NCI-H128 (cell line): Measurements from ENCODE around the gene LINC01488.

Experiments used
- DNase-seq: peaks from one replicate; lab custom pipeline; 2025; ENCODE audit not compliant: unreplicated experiment; lab: John Stamatoyannopoulos, UW

LINC01488 gene

DNA sequence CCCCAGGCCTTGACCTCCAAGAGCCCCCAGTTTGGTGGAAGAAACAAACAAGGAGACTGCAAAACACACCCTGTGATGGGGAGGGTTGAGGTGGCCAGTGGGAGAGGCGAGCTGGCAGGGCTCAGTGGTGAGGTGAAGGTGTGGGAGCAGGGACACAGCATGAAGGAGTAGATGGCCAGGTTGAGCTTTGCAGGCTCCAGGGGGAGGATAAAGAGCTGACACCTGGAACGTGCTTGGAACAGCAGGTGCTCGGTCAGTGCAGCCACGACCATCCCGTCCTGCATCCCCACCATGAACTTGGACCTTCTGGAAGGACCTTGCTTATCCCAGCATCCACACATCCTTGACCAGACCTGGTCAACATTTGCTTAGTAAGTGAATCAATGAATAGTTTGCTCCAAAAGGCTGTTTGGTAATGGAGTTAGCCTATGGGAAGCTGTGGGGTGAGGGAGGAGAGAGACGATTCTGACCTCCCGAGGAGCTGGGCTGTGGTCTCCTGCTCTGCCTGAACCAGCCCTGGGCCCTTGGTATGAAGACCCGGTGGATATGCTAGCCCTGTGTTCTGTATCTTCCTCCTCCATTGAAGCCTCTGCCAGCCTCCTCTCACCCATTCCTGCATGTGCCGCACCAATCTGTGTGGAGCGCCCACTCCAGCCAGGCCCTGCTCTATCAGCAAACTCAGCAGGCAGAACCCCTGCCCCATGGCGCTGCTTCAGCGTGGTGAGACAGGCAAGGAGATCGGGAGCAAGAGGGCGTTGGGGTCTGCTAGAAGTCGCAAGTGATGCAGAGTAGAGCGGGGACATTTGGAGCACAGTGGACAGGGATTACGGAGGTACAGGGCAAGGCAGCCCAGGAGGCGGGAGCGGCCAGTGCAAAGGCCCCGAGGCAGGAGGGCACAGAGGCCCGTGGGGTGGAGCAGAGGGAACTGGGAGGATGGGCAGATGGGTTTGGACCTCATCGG, 9.9 kb downstream of the LINC01488 start:
- DNase-seq: no peak

GRCh38 chr11:69492201-69492991, 10.9 kb downstream of the LINC01488 start:
- DNase-seq: no peak

- DNase-seq: no peak
Observed at GRCh38 chr11:69493931-69494821, 12.7 kb downstream of the LINC01488 start.

GRCh38 chr11:69494851-69495250, 13.4 kb downstream of the LINC01488 start:
- DNase-seq: no peak

GRCh38 chr11:69495441-69496201, 14.2 kb downstream of the LINC01488 start:
- no peak for DNase-seq

GRCh38 chr11:69496202-69496557, 14.7 kb downstream of the LINC01488 start:
- no peak for DNase-seq

DNA sequence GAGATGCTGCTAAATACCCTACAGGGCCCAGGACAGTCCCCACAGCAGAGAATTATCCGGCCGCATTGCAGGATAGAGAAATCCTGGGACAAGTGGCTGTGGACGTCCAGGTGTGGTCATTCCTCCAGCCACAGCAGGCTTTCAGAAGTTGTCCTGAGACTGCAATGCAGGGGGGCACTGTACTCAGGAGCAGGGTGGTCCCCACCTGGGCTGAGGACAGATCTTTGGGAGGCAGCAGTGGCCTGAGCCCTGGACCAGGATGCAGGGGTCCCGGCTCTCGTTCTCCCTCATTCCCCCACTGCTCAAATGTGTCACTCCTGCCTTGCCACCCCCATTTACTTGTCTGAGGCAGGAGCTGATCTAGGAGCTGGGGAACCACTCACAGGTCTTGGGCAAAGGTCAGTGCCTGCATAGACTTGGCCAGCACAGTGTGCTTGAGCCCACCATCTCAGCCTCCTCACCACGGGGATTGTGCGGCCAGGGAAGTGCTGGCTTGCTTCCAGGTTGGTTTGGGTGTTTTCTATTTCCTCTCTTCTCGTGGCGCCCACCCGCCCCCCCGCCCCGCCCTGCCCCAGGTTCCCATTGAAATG, 15.3 kb downstream of the LINC01488 start:
- DNase-seq: no peak

DNA sequence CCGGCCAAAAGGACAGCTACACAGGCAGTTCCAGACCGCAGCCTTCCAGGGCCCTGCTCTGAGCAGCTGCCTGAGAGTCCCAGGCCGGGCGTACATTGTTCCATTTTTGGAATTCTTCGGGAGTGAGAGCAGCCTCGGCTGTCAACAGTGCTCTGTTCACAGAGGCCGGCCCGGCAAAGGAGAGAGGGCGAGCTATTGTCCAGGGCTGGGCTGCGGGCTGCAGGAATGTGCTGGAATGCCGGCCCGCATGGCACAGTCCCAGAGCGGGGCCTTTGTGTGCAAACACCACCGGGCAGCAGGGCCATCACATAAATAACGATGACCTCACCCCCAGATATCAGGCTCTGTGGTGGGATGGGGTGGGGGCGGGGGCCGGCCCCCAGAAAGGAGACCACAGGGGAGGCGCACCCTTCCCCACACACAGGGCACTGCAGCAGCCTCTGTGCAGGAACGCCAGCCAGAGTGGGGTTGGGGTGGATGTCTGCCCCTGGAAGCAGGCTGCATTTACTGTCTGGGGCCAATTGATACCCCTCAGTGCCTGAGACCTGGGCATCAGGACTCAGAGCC, 15.8 kb downstream of the LINC01488 start:
- no peak for DNase-seq

DNA sequence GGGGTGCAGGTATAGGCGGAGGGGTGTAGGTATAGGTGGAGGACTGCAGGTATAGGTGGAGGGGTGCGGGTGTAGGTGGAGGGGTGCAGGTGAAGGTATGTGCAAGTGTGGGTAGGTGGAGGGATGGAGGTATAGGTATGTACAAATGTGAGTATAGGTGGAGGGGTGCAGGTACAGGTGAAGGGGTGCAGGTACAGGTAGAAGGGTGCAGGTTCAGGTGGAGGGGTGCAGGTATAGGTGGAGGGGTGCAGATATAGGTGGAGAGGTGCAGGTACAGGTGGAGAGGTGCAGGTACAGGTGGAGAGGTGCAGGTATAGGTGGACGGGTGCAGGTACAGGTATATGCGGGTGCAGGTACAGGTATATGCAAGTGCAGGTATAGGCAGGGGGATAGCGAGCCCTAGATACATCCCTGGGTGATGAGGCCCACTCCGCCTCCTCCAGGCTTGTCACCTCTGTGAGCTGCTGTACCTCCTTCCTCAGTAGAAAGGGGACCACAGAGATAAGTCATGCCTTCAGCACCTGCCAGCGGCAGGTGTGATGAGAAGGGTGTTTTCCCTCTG, 17.2 kb downstream of the LINC01488 start:
- DNase-seq: no peak

GRCh38 chr11:69499186-69499917, 17.9 kb downstream of the LINC01488 start:
- DNase-seq: no peak

- no peak for DNase-seq
Observed at GRCh38 chr11:69499918-69500284, 18.4 kb downstream of the LINC01488 start.

GRCh38 chr11:69500285-69501120, 19.0 kb downstream of the LINC01488 start:
- no peak for DNase-seq

DNA sequence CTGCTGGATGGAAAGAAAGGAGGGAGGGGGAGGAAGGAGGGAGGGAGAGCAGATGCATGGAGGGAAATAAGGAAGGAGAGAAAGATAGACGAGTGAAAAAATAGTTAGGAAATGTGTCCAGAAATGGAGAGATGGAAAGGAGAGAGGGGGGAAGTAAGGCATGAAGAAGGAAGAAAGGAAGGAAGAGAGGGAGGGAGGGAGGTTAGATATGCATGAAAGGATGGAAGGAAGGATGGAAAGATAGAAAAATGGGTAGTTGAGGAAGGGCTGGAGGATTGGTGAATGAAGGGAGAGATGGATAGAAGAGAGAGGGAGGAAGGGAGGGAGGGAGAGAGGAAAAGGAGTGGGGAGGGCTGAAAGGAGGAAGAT, 19.6 kb downstream of the LINC01488 start:
- DNase-seq: no peak

GRCh38 chr11:69501891-69502860, 20.7 kb downstream of the LINC01488 start:
- no peak for DNase-seq

DNA sequence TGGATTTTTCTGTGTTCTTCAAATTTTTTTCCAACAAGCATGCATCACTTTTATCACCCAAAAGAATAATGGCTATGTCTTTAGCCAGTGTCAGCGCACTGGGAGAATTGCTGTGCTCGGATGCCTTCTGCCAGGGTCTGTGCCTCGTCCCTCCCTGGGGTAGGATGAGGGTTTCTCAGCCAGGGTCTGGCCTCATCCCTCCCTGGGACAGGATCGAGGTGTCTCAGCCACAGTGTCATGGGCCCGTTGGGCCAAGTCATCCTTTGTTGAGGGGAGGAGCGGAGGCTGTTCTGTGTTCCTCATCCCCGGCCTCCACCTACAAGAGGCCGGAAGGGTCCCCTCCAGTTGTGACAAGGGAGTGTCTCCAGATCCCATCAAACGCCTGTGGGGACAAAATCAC, 22.7 kb downstream of the LINC01488 start:
- no peak for DNase-seq

- DNase-seq: no peak
Observed at GRCh38 chr11:69504576-69505335, 23.3 kb downstream of the LINC01488 start.
